Smooth muscle cell (in vitro differentiated cells): ENCODE results near the gene PTPMT1. TPM values are rescaled to one million over a fixed set of nuclear protein-coding genes. Genes with fewer than 3 reads are reported as not detected.

Source experiments
- DNase-seq: peaks from one replicate; lab custom pipeline; 2025; ENCODE audit not compliant: unreplicated experiment; lab: John Stamatoyannopoulos, UW
- H2AFZ ChIP-seq: fragments of 200-600 bp; sonication (generic); 2 replicates; pipeline ENCODE4 v1.6.0; 2016; ENCODE audit warnings: antibody characterized with exemption, low read depth, mild to moderate bottlenecking
- H3F3A ChIP-seq: fragments of 200-600 bp; sonication (generic); 2 replicates; pipeline ENCODE4 v1.6.0; 2017; ENCODE audit warnings: antibody characterized with exemption, low read depth
- H3K27ac ChIP-seq: fragments of 200-600 bp; sonication (generic); 2 replicates; pipeline ENCODE4 v1.5.1; 2016; ENCODE audit warnings: low read depth, mild to moderate bottlenecking
- H3K27me3 ChIP-seq: fragments of 200-600 bp; sonication (generic); 2 replicates; pipeline ENCODE4 v1.6.1; 2016; ENCODE audit warnings: low read depth, mild to moderate bottlenecking
- H3K36me3 ChIP-seq: fragments of 200-600 bp; sonication (generic); 2 replicates; pipeline ENCODE4 v1.5.1; 2016; ENCODE audit warnings: low read depth
- H3K4me1 ChIP-seq: fragments of 200-600 bp; sonication (generic); 2 replicates; pipeline ENCODE4 v1.5.1; 2016; ENCODE audit warnings: low read depth
- H3K4me2 ChIP-seq: fragments of 200-600 bp; sonication (generic); 2 replicates; pipeline ENCODE4 v1.6.0; 2016; ENCODE audit warnings: mild to moderate bottlenecking
- H3K4me3 ChIP-seq: fragments of 200-600 bp; sonication (generic); 2 replicates; pipeline ENCODE4 v1.5.1; 2016; ENCODE audit warnings: mild to moderate bottlenecking
- H3K79me2 ChIP-seq: fragments of 200-600 bp; sonication (generic); 2 replicates; pipeline ENCODE4 v1.6.0; 2016; ENCODE audit warnings: low read depth, mild to moderate bottlenecking
- H3K9ac ChIP-seq: fragments of 200-600 bp; sonication (generic); 2 replicates; pipeline ENCODE4 v1.6.0; 2016; ENCODE audit warnings: low read depth
- H3K9me3 ChIP-seq: fragments of 200-600 bp; sonication (generic); replicated peaks from 2 replicates; pipeline ENCODE4 v1.5.1; 2016; ENCODE audit warnings: low read depth
- H4K20me1 ChIP-seq: fragments of 200-600 bp; sonication (generic); 2 replicates; pipeline ENCODE4 v1.6.0; 2016; ENCODE audit warnings: low read depth
- WGBS: methylation state at CpG from one replicate; pipeline ENCODE4 v1.1.7; 2016; ENCODE audit warnings: low lambda C conversion rate; 5-methylcytosine and 5-hydroxymethylcytosine counted together
- polyA plus RNA-seq: library from polyadenylated mRNA; unstranded; fragments of >200 nt; fragmentation: Nextera tagmentation; extraction: Ambion mirVana; gene quantifications from 2 replicates; pipeline ENCODE4 v1.2.1, GENCODE V29; 2016
- total RNA-seq: library from RNA; depleted of rRNA; stranded (reverse); fragments of >200 nt; gene quantifications from 2 replicates; pipeline ENCODE4 v1.2.3, GENCODE V29; 2014
- TF ChIP-seq, protein P1 (sequence below): fragments of 200-600 bp; sonication (generic); IDR thresholded peaks from 2 replicates; pipeline ENCODE4 v1.5.1; 2017; ENCODE audit warnings: borderline replicate concordance, mild to moderate bottlenecking, antibody characterized with exemption; ENCODE audit not compliant: insufficient read depth, poor library complexity, severe bottlenecking

The PTPMT1 gene
- total and polyA plus RNA-seq, 2 experiments from 2014 or later = 75.5 to 152 TPM

DNA sequence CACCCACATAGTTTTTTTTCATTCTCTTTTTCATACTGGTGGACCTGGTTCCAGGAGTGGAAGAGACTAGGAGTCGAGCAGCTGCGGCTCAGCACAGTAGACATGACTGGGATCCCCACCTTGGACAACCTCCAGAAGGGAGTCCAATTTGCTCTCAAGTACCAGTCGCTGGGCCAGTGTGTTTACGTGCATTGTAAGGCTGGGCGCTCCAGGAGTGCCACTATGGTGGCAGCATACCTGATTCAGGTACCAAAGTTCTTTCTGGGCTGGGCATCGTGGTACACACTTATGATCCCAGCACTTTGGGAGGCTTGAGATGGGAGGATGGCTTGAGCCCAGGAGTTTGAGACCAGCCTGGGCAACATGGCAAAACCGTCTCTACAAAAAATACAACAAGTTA lies 4.2 kb downstream of the PTPMT1 start:
- Histone ChIP-seq H3K4me1 (no peaks in the 10 kb centered on the region), H4K20me1 (peaks cover 6% of the 10 kb centered on the region), H2AFZ (no peak overlapping the region), H3F3A (no peaks in the 10 kb centered on the region), H3K9me3 (no peaks in the 10 kb centered on the region), H3K79me2 (peaks cover 45% of the 10 kb centered on the region), H3K4me2 (no peak overlapping the region), H3K27ac (no peak overlapping the region), H3K27me3 (no peaks in the 10 kb centered on the region), H3K4me3 (no peak overlapping the region), H3K36me3 (no peaks in the 10 kb centered on the region), H3K9ac (no peak overlapping the region)
- DNase-seq = no peak
- TF ChIP-seq, protein P1, sequence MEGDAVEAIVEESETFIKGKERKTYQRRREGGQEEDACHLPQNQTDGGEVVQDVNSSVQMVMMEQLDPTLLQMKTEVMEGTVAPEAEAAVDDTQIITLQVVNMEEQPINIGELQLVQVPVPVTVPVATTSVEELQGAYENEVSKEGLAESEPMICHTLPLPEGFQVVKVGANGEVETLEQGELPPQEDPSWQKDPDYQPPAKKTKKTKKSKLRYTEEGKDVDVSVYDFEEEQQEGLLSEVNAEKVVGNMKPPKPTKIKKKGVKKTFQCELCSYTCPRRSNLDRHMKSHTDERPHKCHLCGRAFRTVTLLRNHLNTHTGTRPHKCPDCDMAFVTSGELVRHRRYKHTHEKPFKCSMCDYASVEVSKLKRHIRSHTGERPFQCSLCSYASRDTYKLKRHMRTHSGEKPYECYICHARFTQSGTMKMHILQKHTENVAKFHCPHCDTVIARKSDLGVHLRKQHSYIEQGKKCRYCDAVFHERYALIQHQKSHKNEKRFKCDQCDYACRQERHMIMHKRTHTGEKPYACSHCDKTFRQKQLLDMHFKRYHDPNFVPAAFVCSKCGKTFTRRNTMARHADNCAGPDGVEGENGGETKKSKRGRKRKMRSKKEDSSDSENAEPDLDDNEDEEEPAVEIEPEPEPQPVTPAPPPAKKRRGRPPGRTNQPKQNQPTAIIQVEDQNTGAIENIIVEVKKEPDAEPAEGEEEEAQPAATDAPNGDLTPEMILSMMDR = no peak
- 98% methylated on average over 7 of the region's 7 CpGs for WGBS

DNA sequence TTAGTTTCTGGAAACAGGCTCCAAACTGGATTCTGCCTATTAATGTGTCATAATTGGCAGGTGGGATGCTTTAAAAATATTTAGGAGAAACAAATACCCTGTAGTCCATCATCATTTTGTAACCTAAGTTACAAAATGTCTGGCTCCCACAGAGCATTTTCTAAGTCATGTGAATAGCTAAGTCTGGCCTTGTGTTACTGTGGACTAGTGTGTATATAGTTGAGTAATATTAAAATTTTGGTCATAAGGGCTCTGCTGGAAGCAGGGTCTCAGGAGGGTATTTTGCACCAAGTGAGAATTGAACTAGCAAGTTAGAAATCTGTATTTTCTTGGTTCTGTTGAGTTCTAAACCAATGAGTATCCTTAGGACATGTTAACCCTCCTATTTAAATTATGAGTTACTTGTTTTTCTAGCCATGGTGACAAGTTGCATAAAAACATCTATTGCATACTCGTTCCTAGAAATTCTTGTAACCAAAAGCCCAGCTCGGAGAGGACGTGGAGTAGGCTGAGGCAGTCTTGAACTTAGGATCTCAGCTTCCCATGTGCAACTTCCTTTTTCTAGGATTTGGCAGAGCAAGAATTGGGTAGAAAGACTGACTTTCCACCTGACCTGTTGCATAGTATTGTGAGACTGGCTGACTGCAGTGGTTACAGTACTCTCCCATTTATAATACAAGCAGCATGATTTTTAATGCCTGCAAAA lies 5.4 kb downstream of the PTPMT1 start:
- Histone ChIP-seq H3K27me3 (no peaks in the 10 kb centered on the region), H3K4me3 (no peak overlapping the region), H3K79me2 (peaks cover 41% of the 10 kb centered on the region), H3K36me3 (no peaks in the 10 kb centered on the region), H4K20me1 (peaks cover 6% of the 10 kb centered on the region), H3F3A (no peaks in the 10 kb centered on the region), H3K27ac (no peak overlapping the region), H3K9ac (no peak overlapping the region), H3K9me3 (no peaks in the 10 kb centered on the region), H2AFZ (no peak overlapping the region), H3K4me2 (no peak overlapping the region), H3K4me1 (no peaks in the 10 kb centered on the region)
- DNase-seq = no peak
- 97% methylated on average over 3 of the region's 3 CpGs for WGBS
- TF ChIP-seq, protein P1 = no peak

DNA sequence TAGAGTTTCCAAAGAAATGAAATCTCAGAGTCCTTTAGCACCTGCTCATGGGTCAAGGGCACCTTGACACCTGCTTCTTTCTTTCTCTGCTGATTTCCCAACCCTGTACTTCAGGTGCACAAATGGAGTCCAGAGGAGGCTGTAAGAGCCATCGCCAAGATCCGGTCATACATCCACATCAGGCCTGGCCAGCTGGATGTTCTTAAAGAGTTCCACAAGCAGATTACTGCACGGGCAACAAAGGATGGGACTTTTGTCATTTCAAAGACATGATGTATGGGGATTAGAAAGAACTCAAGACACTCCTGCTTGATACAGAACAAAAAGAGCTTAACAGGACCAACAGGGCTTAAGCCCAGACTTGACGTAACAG lies 5.9 kb downstream of the PTPMT1 start:
- no peaks in the 10 kb centered on the region for H3F3A ChIP-seq
- no peak overlapping the region for H3K4me2 ChIP-seq
- H3K4me1 ChIP-seq = no peaks in the 10 kb centered on the region
- H3K9me3 ChIP-seq = no peaks in the 10 kb centered on the region
- H2AFZ ChIP-seq = no peak overlapping the region
- no peak overlapping the region for H3K4me3 ChIP-seq
- H3K9ac ChIP-seq = no peak overlapping the region
- H3K36me3 ChIP-seq = no peaks in the 10 kb centered on the region
- 98% methylated on average over 4 of the region's 4 CpGs for WGBS
- TF ChIP-seq, protein P1 = no peak
- H3K27me3 ChIP-seq = no peaks in the 10 kb centered on the region
- H3K79me2 ChIP-seq = peaks cover 38% of the 10 kb centered on the region
- peaks cover 6% of the 10 kb centered on the region for H4K20me1 ChIP-seq
- DNase-seq = no peak
- H3K27ac ChIP-seq = peak overlapping the region; percentile 17

DNA sequence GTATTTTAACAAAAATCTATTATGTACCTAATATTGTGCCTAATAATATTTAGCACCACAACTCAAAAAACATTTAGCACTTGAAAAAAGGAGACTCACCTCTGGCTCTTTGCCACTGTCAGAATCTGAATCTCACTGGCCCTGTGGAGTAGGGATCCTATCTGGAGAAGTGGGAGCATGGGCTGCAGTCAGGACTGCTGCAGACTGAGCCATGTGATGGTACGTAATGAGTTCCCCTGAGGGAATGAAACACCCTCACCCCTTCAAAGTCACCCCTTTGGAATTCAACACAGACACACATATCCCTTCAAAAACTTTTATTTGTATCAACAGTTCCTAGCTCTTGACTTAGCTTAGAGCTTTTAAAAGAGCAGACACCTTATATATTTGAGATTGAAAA lies 6.5 kb downstream of the PTPMT1 start:
- no peaks in the 10 kb centered on the region for H3K36me3 ChIP-seq
- TF ChIP-seq, protein P1 = no peak
- no peak overlapping the region for H3K4me2 ChIP-seq
- 77% methylated on average over 1 of the region's 1 CpG for WGBS
- no peaks in the 10 kb centered on the region for H3K27me3 ChIP-seq
- H3K4me1 ChIP-seq = no peaks in the 10 kb centered on the region
- no peak overlapping the region for H2AFZ ChIP-seq
- H3K9me3 ChIP-seq = no peaks in the 10 kb centered on the region
- peak overlapping the region; percentile 17 for H3K27ac ChIP-seq
- peaks cover 38% of the 10 kb centered on the region for H3K79me2 ChIP-seq
- no peak overlapping the region for H3K4me3 ChIP-seq
- no peak overlapping the region for H3K9ac ChIP-seq
- no peak for DNase-seq
- H3F3A ChIP-seq = no peaks in the 10 kb centered on the region
- peaks cover 6% of the 10 kb centered on the region for H4K20me1 ChIP-seq
